HG03045 (cell line): ENCODE measurements around the gene CES3.

Experiments
- ATAC-seq: cut with Tn5 transposase; IDR thresholded peaks from one replicate; pipeline ENCODE4 v1.9.1; 2021; ENCODE audit warnings: mild to moderate bottlenecking, moderate library complexity; ENCODE audit not compliant: unreplicated experiment

CES3 gene, protein sequence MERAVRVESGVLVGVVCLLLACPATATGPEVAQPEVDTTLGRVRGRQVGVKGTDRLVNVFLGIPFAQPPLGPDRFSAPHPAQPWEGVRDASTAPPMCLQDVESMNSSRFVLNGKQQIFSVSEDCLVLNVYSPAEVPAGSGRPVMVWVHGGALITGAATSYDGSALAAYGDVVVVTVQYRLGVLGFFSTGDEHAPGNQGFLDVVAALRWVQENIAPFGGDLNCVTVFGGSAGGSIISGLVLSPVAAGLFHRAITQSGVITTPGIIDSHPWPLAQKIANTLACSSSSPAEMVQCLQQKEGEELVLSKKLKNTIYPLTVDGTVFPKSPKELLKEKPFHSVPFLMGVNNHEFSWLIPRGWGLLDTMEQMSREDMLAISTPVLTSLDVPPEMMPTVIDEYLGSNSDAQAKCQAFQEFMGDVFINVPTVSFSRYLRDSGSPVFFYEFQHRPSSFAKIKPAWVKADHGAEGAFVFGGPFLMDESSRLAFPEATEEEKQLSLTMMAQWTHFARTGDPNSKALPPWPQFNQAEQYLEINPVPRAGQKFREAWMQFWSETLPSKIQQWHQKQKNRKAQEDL

DNA sequence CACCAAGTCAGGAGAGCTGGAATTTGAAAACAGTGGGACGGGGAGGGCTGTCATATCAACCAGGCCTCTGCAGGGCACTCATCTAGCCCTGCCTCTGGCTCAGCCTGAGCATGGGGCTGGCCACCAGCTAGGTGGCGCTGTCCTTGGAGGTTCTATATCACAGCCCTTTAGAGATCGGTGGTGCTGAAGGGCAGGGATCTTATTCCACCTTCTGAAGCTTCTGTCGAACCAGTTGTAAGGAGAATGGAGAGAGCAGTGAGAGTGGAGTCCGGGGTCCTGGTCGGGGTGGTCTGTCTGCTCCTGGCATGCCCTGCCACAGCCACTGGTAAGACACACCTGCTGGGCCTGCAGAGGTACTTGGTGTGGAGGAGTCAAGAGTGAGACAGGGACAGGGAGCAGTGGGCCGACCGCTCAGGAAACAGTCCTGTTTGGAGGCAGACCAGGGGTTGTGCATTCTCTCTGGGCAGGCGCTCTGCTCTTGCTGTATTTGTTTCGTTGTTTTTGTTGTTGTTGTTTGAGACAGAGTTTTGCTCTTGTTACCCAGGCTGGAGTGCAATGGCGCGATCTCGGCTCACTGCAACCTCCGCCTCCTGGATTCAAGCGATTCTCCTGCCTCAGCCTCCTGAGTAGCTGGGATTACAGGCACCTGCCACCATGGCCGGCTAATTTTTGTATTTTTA is at the start of gene CES3:
Gene CES3, plus strand, starts transcription at position 202 of the 680 bp plus-strand sequence. Its CDS starts 42 bp downstream, at position 244.
- peak; percentile 58 for ATAC-seq

- ATAC-seq, result no peak
Measured at GRCh38 chr16:66911801-66912200, 49.3 kb upstream of the CES3 start.

- ATAC-seq, result no peak
Measured at GRCh38 chr16:66913081-66913480, 48.0 kb upstream of the CES3 start.

GRCh38 chr16:66913711-66914110 is 47.4 kb upstream of the CES3 start:
- no peak for ATAC-seq

DNA sequence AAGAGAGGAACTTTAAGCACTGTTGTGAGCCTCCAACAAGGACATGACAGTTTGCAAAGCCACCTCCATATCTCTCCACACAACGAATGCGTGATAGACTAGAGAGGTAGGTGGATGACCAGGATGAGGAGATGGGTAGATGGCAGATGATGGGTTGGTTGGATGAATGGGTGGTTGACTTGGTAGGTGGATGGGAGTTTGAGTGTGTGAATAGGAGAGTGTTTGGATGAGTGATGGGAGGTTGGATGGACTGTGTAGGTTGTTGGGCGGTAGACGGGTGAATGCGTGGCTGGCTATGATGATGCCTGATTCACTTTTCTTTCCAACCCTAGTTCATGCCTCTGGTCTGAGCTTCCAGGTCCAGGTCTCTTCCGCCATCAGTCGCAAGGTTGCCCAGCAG is 46.5 kb upstream of the CES3 start:
- no peak for ATAC-seq

GRCh38 chr16:66915041-66915440 is 46.0 kb upstream of the CES3 start:
- no peak for ATAC-seq

DNA sequence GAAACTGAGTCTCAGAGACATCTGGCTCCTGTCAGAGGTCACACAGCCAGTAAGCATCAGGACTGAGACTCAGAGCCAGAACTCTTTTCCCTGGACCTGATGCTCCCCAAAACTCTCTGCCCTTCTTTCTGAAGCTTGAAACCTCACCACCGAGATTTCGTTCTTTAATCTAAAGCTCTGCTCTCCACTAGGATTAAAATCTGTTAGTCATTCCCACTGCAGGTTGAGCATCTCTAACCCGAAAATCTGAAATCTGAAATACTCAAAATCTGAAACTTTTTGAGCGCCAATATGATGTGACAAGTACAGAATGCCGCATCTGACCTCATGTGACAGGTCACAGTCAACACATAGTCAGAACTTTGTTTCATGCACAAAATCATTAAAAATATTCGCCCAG is 44.5 kb upstream of the CES3 start:
- ATAC-seq, result no peak

DNA sequence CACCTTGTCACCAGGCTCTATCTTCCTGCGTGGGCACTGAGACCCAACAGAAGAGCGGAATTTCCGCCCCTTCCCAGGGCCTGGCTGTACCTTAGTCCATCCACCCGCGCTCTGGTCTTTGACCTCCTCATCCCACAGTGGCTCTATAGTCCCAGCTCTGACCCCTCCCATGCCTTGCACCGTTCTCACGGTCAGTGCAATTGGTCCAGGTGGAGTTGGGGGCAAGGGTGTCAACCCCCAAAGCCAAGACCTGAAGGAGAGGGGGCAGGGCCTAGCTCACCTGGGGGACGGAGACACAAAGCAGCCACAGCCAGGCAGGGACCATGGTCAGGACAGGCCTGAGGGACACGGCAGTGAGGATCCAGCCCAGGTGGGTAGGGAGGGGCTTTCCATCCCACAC is 43.3 kb upstream of the CES3 start:
- ATAC-seq, result no peak

- no peak for ATAC-seq
Measured at GRCh38 chr16:66918355-66918754, 42.7 kb upstream of the CES3 start.

GRCh38 chr16:66918803-66919568 is 42.1 kb upstream of the CES3 start, which contains the start of gene CDH16:
Gene CDH16, minus strand, starts transcription at chr16:66918885. Its CDS starts 820 bp downstream, at chr16:66918065.
- no peak for ATAC-seq

DNA sequence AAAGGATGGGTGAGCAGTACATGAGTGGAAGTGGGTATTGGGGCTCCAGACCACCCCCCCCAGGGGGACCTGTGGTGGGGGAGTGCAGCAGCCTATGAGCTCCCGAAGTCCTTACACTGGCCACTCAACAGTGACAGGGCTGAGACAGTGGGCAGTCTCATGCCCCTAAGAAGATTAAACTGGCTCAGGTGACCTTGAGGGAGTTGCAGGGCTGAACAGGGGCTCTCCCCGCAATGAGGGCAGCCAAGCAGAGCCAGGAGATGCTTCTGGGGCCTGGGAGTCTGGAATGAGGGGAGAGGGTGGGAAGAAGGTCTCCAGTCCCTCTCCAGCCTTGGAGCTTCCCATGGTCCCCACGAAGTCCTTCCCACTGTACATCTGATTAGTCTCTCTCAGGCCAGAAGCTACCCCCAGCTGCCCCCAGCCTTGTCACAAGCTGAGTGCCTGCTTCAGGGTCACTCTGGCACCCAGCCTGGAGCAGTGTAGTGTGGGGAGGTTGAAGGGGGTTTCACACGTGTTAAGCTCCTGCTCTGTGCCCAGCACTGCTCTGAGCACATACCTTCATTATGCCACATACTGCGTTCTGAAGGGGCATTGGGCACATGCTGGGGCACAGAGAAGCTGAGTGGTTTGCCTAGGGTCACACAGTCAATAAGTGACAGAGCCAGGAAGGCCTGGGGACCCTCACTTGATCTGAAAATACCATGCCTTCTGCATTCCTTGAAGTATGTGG is 41.3 kb upstream of the CES3 start:
- no peak for ATAC-seq

- no peak for ATAC-seq
Measured at GRCh38 chr16:66920299-66920590, 40.8 kb upstream of the CES3 start.

DNA sequence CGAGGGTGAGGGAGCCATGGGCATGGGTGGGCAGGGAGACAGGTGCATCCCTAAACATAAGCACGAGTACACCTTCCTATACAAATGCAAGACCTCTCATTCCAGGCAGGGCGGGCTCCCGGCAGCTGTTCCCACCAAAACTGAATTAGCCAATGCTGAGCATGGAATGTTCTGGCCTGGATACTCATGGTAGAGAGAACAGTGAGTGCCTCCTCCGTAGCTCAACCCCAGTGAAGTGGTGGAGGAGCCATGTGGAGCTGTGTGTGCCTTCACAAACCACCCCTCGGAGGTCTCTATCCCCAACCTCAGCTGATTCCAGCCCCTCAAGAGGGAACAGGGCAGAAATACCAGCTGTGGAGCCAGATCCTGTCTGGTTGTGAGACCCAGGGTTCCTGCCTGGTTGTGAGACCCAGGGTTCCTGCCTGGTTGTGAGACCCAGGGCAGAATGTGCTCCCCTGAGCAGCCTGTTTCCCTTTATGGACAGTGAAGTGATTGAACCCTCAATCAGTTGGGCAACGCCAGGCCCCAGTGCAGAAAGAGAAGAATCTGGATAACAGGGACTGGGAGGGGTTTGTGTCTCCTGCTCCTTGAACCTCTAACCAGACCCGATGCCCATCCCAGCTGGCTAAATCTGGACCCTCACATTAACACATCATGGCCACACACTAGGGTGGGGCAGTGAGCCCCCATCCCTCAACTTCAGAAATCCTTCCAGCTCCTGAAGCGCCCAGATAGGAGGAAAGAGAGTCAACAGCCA is 40.0 kb upstream of the CES3 start:
- ATAC-seq, result no peak

- no peak for ATAC-seq
Measured at GRCh38 chr16:66921729-66922450, 39.2 kb upstream of the CES3 start.

DNA sequence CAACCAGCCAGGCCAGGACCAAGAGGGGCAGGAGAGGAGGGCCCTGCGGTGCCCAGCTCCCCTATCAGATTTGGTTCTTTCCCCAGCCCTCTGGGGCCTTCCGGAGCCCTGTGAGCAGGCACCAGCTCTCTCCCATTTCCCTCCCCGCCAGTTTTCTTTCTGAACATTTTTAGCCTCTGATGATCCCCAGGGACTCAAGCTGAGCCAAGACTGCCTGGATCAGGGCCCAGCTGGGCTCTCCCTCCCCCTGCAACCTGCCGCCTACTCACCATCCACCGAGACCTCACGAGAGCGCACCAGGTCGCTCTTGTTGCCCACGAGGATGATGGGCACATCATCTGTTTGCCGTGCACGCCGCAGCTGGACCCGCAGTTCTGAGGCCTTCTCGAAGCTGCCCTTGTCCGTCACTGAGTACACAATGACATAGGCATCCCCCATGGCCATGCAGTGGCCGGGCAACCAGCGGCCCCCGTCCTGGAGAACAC is 37.8 kb upstream of the CES3 start:
- ATAC-seq, result no peak

DNA sequence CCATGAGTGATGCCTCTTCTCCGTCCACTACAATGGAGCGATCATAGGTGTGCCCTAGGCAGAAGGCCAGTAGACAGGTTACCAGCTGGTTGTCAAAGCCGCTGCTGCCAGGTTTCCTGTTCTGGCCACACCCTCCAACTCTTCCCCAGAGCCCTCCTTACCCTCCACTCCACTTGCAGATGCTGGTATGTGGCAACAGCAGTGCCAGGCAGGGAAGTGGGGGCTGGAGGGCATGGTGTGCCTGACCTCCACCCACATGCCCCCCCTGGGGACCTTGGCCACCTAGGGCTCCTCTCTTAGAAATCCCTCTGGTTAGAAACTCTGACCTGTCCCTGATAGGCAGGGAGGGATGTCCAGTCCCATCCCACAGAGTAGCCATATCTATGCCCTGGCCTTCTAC is 37.2 kb upstream of the CES3 start:
- no peak for ATAC-seq

DNA sequence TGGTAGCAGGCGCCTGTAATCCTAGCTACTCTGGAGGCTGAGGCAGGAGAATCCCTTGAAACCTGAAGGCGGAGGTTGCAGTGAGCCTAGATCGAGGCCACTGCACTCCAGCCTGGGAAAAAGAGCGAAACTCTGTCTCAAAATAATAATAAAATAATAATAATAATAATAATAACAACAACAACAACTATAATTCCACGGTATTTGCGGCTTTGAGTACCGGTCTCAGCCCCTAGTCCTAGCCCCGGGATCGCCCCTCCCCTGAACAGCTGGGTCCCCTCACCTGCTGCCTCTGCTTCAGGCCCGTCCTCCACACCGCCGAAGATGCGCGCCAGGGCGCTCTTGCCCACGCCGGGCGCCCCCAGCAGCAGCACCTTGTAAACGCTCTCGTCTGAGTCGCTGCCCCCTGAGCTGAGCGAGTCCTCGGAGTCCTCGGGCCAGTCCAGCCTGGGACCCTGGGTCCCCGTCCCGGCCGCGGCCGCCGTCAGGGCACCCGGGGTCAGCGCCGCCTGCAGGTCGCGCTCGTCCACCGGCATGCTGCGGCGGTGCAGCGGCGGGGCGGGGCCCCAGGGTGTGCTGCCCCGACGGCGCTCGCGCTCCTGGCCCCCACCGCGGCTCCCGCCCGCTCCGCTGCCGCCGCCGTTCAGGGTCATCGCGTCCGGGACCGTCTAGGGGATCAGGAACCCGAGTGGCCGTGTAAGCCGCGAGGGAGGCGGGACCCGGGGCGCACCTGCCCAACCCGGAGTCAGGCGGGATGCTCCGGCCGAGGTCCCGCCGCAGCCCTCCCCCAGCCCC is 36.3 kb upstream of the CES3 start:
- ATAC-seq, result no peak

- ATAC-seq, result no peak
Measured at GRCh38 chr16:66925322-66925840, 35.7 kb upstream of the CES3 start, which contains the start of gene RRAD. Gene RRAD, minus strand, starts transcription at chr16:66925535. Its CDS starts 356 bp downstream, at chr16:66925179.
